ENCODE results near the gene BLOC1S1.

- TF ChIP-seq POLR2A (IDR thresholded peaks at IDR 0.05) = no peak
- TF ChIP-seq CTCF (IDR thresholded peaks at IDR 0.05) = no peak
Measured at GRCh38 chr12:55682087-55682796, 33.6 kb upstream of the BLOC1S1 start.
